SH-SY5Y (cell line): ENCODE results near the gene WIZ.

ENCODE experiments used
- GATA2 ChIP-seq: IDR thresholded peaks from 2 replicates; pipeline ENCODE4 v1.6.1; 2011; ENCODE audit warnings: mild to moderate bottlenecking, low read depth, low read length
- GATA3 ChIP-seq: IDR thresholded peaks from 2 replicates; pipeline ENCODE4 v1.6.1; 2011; ENCODE audit warnings: low read depth, mild to moderate bottlenecking, low read length, moderate library complexity

The WIZ gene

GRCh38 chr19:15449620-15450527, at the start of gene WIZ:
WIZ (minus strand) TSS chr19:15449956; CDS start chr19:15448307, 1,649 bp downstream.
- TF ChIP-seq GATA2 (no peak), GATA3 (no peak)

GRCh38 chr19:15498910-15499309, 49.2 kb upstream of the WIZ start:
- TF ChIP-seq GATA2 (no peak), GATA3 (no peak)

GRCh38 chr19:15498156-15498858, 48.6 kb upstream of the WIZ start:
- TF ChIP-seq GATA2 (no peak), GATA3 (no peak)

GRCh38 chr19:15495151-15495550, 45.4 kb upstream of the WIZ start:
- TF ChIP-seq GATA2 (no peak), GATA3 (no peak)

- TF ChIP-seq GATA2, result no peak
- TF ChIP-seq GATA3, result no peak
Measured at GRCh38 chr19:15488489-15489226, 38.9 kb upstream of the WIZ start.

- TF ChIP-seq GATA3 (no peak), GATA2 (no peak)
Measured at GRCh38 chr19:15487038-15487437, 37.3 kb upstream of the WIZ start.

- no peak for TF ChIP-seq GATA2
- TF ChIP-seq GATA3, result no peak
Measured at GRCh38 chr19:15479391-15480345, 29.9 kb upstream of the WIZ start, which contains the start of gene PGLYRP2. PGLYRP2 (minus strand) TSS chr19:15479501; CDS start chr19:15479371, 130 bp downstream.

- no peak for TF ChIP-seq GATA2
- TF ChIP-seq GATA3, result no peak
Measured at GRCh38 chr19:15476325-15476724, 26.6 kb upstream of the WIZ start.

- no peak for TF ChIP-seq GATA3
- TF ChIP-seq GATA2, result no peak
Measured at GRCh38 chr19:15475611-15476010, 25.9 kb upstream of the WIZ start.

- TF ChIP-seq GATA2, result no peak
- TF ChIP-seq GATA3, result no peak
Measured at GRCh38 chr19:15475169-15475568, 25.4 kb upstream of the WIZ start.

- TF ChIP-seq GATA2 (no peak), GATA3 (no peak)
Measured at GRCh38 chr19:15471639-15472101, 21.9 kb upstream of the WIZ start.

GRCh38 chr19:15469513-15470297, 19.9 kb upstream of the WIZ start:
- TF ChIP-seq GATA3 (no peak), GATA2 (no peak)
